D721Med (cell line): Measurements from ENCODE around the gene ABCC8.

ENCODE experiments used
- DNase-seq: peaks from one replicate; pipeline ENCODE4 v3.0.0; 2011; ENCODE audit warnings: low spot score; ENCODE audit not compliant: insufficient read length
- FAIRE-seq: peaks from 2 replicates; lab custom pipeline; 2011; peaks lifted over from hg19 to GRCh38; lab: Jason Lieb, UNC
- CTCF ChIP-seq: IDR thresholded peaks from 2 replicates; pipeline ENCODE4 v1.5.1; 2012; ENCODE audit warnings: mild to moderate bottlenecking, control low read depth; ENCODE audit not compliant: insufficient read depth; ENCODE audit errors: missing control alignments

Gene ABCC8

GRCh38 chr11:17462940-17463339 is 13.7 kb downstream of the ABCC8 start:
- no peak for TF ChIP-seq CTCF
- FAIRE-seq (no peak), DNase-seq (no peak)

GRCh38 chr11:17460406-17460805 is 16.2 kb downstream of the ABCC8 start:
- no peak for DNase-seq
- TF ChIP-seq CTCF, result no peak
- FAIRE-seq, result no peak

- TF ChIP-seq CTCF, result no peak
- FAIRE-seq (no peak), DNase-seq (no peak)
These were observed 17.3 kb downstream of the ABCC8 start for GRCh38 chr11:17459236-17459896.

GRCh38 chr11:17458268-17458667 is 18.4 kb downstream of the ABCC8 start:
- FAIRE-seq, result no peak
- DNase-seq, result no peak
- TF ChIP-seq CTCF, result no peak

- no peak for FAIRE-seq
- no peak for DNase-seq
- TF ChIP-seq CTCF, result no peak
These were observed 19.1 kb downstream of the ABCC8 start for GRCh38 chr11:17457396-17458173.

GRCh38 chr11:17452668-17453067 is 24.0 kb downstream of the ABCC8 start:
- DNase-seq (no peak), FAIRE-seq (no peak)
- TF ChIP-seq CTCF, result no peak

GRCh38 chr11:17449158-17449557 is 27.5 kb downstream of the ABCC8 start:
- FAIRE-seq, result no peak
- DNase-seq, result no peak
- TF ChIP-seq CTCF, result no peak
